Measurements from ENCODE around the gene MACROD2.

GRCh38 chr20:14826543-14827313 lies 831.4 kb downstream of the MACROD2 start:
- TF ChIP-seq ZNF274 (IDR thresholded peaks at IDR 0.05; ENCODE audit: low read depth, low read length), result no peak
- no peak for TF ChIP-seq SUZ12 (IDR thresholded peaks at IDR 0.05; ENCODE audit: extremely low read depth, insufficient read depth, insufficient read length)
- TF ChIP-seq YY1 (IDR thresholded peaks at IDR 0.05; ENCODE audit: insufficient read depth, insufficient read length), result no peak
